Neural cell (in vitro differentiated cells): ENCODE results near the gene ZNF438.

Source experiments
- CTCF ChIP-seq: fragments of 450-650 bp; IDR thresholded peaks from 2 replicates; pipeline ENCODE4 v1.5.1; 2014; ENCODE audit warnings: antibody characterized with exemption, mild to moderate bottlenecking, moderate library complexity; ENCODE audit not compliant: poor library complexity, severe bottlenecking
- EP300 ChIP-seq: fragments of 450-650 bp; conservative IDR thresholded peaks from 2 replicates; pipeline ENCODE4 v1.6.1; 2014; ENCODE audit warnings: antibody characterized with exemption, mild to moderate bottlenecking, moderate library complexity; ENCODE audit not compliant: poor library complexity, severe bottlenecking
- EZH2 ChIP-seq: fragments of 200-600, 300-800 bp; shearing (Covaris generic), sonication (generic); IDR thresholded peaks from 2 replicates; pipeline ENCODE4 v1.6.1; 2014; ENCODE audit warnings: antibody characterized with exemption, low read length, borderline replicate concordance, mild to moderate bottlenecking; ENCODE audit not compliant: insufficient read depth, poor library complexity, severe bottlenecking

- TF ChIP-seq EZH2 = no peak
- TF ChIP-seq EP300 = no peak
- no peak for TF ChIP-seq CTCF
Measured at GRCh38 chr10:30893208-30893607, 138.5 kb downstream of the ZNF438 start.
